ENCODE results near the gene DUSP7. TPM values are rescaled to one million over a fixed set of nuclear protein-coding genes. Genes with fewer than 3 reads are reported as not detected.
A peak's percentile ranks its signal among the peaks of the same experiment; 100 is the strongest.

The DUSP7 gene
- total RNA-seq, 4 donors from 2014 or later = 54.6 to 96.3 (median 79.2) TPM

DNA sequence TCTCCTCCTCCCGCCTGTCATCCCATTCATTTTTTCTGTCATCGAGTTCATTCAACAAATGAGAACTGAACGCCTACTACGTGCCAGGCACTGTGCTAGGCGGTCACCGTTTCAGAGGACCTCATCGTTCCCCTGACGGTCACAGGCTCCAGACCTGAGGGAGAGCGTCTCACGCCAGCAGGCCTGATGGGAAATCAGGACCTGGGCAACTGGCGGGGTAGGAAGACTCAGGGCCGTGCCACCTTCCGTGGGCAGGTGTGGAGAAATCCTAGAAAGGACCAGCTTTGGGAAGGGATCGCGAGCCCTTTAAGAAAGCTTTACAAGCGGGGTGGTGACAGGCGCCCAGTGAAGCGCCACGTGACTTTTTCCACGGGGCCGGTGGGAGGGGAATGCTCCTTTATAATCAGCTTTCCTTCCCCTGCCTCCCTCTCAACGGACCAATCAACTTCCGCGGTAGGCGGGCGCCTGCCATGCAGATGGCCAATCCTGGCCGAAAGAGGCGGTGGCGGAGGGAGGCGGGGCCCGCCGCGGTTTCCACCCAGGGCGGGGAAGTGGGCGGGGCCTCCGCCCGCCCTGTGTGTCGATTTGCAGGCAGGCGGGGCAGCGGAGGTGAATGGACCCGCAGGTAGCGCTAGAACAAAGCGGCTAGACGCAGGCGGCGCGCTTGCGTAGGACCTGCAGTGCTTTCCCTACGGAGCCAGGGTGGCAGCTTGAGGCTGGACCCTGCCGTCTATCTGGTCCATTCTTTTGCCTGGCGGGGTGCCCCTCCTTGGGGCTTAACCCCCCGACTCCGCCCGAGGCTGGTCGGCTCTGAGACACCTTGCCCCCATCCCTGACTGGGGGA is 819 bp upstream of the DUSP7 start:
- 1% methylated on average over 33 to 43 of the region's 55 CpGs for WGBS, 2 donors
- intact Hi-C loops (cut with DNase I; ENCODE audit: low total_unique reads) = no loop called here
- DNase-seq (ENCODE audit: low spot score in 2 of 2) = peak; percentile 99 to 100
- H3K4me3 ChIP-seq (ENCODE audit: low read depth, poor library complexity, severe bottlenecking) = peak overlapping the region; percentile 28
- TF ChIP-seq CTCF (IDR thresholded peaks at IDR 0.05) = no peak
- no peak for TF ChIP-seq POLR2A (IDR thresholded peaks at IDR 0.05)

DNA sequence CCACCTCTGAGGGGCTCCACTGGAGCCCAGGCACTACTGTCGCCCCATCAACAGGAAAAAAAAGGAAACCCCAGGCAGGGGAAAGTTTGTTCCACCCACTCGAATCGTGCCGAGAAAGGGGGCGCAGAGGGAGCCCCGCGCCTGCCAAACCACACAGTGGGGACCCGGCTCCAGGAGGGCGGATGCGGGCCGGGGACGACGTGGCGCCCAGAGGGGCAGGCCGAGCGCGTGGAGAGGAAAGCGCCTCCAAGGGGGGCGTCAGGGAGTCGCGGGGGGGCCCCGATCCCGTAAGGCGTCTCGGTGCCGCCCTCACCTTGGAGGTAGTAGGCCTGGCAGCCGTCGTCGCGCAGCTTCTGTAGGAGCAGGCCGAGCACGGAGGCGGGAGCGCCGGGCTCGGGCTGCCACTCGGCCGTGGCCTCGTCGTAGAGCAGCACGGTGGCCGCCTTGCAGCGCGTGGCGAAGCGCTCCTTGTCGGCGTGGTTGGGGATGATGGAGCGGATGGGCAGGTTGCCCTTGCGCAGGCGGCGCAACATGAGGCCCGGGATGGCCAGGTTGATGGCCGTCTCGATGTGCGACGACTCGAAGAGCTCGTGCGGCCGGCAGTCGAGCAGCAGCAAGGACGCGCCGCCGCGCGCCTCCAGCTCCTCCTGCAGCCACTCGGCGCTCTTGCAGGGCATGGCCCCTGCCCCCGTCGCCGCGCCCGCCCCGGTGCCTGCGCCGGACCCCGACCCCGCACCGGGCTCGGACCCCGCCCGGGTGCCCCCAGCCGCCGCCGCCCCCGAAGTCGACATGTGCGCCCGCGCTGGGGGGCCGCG is 627 bp downstream of the DUSP7 start:
- DNase-seq (ENCODE audit: low spot score in 2 of 2) = no peak
- peak overlapping the region; percentile 64 for H3K4me3 ChIP-seq (ENCODE audit: low read depth, poor library complexity, severe bottlenecking)
- intact Hi-C loops (cut with DNase I; ENCODE audit: low total_unique reads) = no loop called here
- 0% methylated on average over 9 to 52 of the region's 94 CpGs for WGBS, 2 donors
- TF ChIP-seq POLR2A (IDR thresholded peaks at IDR 0.05) = no peak
- no peak for TF ChIP-seq CTCF (IDR thresholded peaks at IDR 0.05)

- peak overlapping the region; percentile 64 for H3K4me3 ChIP-seq (ENCODE audit: low read depth, poor library complexity, severe bottlenecking)
- TF ChIP-seq POLR2A (IDR thresholded peaks at IDR 0.05) = no peak
- TF ChIP-seq CTCF (IDR thresholded peaks at IDR 0.05) = no peak
- DNase-seq (ENCODE audit: low spot score in 2 of 2) = no peak
- WGBS, 2 donors = 2% methylated on average over 13 to 15 of the region's 26 CpGs
- intact Hi-C loops (cut with DNase I; ENCODE audit: low total_unique reads) = no loop called here
Measured at GRCh38 chr3:52054661-52055511, 1.5 kb downstream of the DUSP7 start.

DNA sequence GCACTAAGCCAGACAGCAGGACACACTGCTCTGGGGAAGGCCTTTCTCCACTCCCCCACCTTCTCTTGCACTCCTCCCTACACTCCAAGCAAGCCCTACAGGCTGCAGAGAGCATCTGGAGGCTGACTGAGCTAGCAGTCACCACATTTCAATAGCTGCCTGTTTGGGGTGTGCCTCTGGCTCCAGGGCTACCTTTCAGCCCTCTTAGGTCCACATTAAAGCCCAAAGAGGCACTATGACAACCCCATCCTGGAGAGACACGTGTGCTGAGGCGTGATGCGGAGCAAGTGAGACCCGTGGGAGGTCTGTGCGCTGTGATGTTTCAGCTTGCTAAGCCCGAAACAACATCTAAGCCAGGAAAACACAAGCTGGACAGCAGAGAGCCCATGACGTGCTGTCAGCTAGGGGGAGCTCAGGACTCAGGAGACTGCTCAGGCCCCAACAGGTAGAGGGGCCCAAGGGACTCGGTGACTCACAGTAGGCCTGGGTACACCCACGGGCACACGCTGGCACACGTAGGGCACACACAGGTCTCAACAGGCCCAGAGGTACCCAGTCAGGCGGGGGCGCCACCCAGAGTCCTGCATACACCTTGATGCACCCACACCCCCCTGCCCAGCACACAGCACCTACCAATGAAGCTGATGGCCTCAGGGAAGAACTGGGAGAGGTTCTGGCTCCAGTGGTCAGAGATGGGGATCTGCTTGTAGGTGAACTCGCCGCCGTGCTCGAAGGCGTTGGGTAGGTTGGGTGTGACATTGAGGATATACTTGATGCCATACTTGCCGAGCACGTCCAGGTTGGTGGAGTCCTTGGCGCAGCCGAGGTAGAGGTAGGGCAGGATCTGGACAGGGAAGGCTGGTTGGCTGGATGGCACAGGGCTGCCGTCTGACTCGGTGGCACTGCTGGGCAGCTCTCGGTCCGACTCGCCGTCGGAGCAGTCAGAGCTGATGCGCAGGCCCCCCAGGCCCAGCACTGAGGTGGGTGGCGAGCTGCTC is 2.8 kb downstream of the DUSP7 start:
- no peak overlapping the region for H3K4me3 ChIP-seq (ENCODE audit: low read depth, poor library complexity, severe bottlenecking)
- intact Hi-C loops (cut with DNase I; ENCODE audit: low total_unique reads) = loop anchor here (2.0 kb wide), 1 partner anchor 65 kb away; no protein-coding TSS in a partner anchor
- peak; percentile 83 to 93 for DNase-seq (ENCODE audit: low spot score in 2 of 2)
- WGBS, 2 donors = 42 to 53% methylated on average over 31 of the region's 31 CpGs
- no peak for TF ChIP-seq POLR2A (IDR thresholded peaks at IDR 0.05)
- TF ChIP-seq CTCF (IDR thresholded peaks at IDR 0.05) = no peak

Data from lower leg skin (tissue), 4 donors.